Stimulated activated CD4-positive, alpha-beta T cell treated with anti-CD3 and anti-CD28 coated beads, Interleukin-15, amount 100 ng/mL, for 1 hour (primary cell): ENCODE measurements around the gene HTR4.

Experiments used
- DNase-seq, 2 donors: peaks; one replicate each; pipeline ENCODE4 v3.0.0-alpha.2; 2020; ENCODE audit warnings: low read depth in 1 of 2, low spot score in 1 of 2

HTR4 gene

DNA sequence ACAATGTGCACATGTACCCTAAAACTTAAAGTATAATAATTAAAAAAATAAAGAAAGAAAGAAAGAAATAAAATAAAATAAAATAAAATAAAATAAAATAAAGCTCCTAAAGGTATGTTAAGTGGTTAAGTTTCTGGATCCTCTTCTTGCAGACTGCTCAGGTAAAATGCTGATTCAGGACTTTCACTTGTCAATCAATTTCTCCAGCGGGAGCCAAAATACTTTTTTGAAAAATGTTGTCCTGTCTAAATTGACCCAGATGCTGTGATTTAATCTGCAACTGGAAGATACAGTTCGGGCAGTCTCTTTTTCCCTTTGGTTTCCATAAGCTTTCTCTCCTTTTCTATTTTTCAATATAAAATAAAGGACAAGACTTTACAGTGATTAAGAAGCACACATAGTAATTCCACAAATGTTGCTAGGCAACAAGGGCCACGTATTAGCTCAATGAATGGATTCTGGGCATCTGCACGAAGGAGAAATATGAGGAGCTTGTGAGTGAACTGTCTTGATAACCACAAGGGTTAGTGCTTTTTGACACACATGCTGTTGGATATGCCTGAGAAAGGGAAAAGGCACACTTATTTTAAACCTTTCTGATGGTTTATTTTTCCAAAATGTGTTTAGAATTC is 38.6 kb downstream of the HTR4 start:
- DNase-seq, result no peak

DNA sequence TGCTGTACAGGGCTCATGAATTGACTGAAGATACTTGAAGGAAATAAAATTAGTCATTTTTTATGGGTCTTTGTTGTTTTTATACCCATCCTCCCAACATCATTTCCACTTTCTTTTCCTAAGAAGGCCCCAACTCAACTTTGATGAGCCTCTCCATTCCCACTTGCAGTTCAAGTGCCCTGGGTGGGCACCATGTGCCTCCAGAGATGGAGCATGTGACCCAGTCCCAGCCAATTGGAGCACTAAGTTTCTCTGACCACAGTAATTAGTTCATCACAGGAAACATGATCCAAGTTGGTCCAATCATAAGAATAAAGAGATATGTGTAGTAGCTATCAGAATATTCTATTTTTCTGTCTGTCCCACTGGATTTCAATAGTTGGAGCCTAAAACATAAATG is 46.9 kb downstream of the HTR4 start:
- DNase-seq, result no peak

DNA sequence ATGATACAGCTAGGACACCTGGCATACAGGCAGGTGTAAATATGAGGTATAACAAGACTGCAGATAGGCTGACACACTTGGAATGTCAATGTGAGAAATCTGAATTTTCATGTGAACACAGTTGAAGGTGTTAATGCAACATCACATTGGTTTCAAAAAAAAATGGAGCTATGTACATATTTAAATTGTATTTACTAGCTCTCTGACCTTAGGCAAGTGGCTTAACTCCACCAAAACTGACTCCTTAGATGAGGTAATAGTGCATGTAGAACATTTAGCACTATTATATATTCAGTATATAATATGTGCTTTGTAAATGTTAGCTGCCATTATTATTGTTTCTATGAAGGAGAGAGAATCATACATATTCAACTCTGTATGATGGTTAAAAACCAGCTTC is 48.0 kb downstream of the HTR4 start:
- DNase-seq, result no peak

DNA sequence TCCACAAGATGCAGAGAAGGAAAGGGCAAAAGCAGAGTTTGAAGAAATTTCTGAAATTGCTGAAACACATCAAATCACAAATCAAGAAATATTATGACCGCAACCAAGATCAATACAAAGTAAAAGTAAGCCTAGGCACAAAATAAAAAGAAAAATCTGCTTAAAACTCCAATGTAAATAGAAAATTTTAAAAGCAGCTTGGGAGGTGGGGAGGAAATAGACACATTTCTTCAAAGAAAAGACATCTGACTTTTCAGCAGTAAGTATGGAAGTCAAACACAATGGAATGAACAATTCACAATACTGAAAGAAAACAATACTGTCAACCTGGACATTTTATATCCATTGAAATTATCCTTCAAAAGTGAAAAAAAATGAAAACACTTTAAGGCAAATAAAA is 55.1 kb downstream of the HTR4 start:
- DNase-seq, result no peak

DNA sequence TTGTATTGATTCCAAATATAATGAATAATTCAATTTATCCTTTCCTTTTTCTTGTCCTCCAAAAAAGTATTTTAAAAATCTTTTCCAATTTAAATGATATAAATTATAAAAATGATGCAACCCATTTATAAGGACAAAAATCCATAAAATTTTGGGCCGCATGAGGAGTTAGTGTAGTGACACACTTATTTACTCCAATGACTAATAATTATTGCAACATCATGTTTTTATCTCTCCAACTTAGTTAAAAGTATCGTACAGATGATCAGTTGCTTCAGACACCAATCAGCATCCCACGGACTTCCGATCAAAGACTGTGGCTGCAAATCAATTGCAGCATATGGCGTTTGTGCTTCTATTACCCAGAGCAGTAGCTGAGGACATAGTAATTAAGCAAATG is 58.6 kb downstream of the HTR4 start:
- no peak for DNase-seq

DNA sequence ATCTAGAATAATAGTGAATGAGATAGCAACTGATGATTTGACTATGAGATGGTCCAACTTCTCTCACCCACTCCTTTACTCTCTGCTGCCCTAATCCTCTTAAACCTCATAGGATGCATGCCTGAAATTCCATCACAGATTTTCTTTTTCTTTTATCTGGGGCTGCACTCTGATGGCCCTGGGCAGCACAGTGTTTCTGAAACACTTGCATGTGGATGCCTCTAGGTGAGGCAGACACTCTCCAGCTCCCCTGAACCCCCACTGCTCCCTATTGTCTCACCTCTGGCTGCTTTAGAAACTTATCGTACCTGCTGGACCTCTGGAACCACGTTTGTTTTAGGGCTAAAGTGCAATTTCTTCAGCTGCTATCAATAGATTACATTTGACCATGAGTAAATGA is 67.5 kb downstream of the HTR4 start:
- no peak for DNase-seq

DNA sequence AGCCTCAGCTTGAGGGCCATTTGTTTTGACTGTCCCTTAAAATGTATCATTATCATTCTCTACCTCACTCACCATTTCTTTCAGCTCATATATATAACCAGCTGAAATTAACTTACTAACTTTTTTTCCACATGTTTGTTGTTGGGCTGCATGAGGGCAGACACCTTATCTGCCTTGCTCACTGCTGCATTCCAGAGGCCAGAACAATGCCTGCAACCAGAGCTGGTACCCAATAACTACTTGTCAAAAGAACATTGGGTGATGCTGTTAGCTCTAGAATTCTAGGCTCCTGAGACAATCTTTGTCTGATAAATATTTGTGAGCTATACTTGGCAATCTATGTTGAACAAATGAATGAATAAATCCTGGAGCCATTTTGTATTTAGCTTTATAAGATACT is 68.3 kb downstream of the HTR4 start:
- DNase-seq, result no peak

DNA sequence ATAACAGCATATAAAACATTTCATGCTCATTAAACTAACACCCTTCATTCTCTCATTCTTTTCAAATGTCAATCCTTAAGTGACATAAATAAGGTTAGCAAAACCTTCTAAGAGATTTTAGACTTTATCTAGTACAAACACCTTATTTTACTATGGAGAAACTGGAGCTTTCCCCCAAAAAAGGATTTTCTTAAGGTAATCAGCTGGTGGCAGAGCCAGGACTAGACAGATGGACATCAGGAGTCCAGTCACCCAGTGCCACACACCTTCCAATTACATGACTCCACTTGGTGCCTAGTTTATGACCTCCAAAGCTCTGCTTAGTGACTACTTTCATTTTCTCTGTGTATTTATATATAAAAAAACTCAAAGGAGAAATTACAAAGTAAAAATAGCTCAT is 70.2 kb downstream of the HTR4 start:
- DNase-seq, result no peak

DNA sequence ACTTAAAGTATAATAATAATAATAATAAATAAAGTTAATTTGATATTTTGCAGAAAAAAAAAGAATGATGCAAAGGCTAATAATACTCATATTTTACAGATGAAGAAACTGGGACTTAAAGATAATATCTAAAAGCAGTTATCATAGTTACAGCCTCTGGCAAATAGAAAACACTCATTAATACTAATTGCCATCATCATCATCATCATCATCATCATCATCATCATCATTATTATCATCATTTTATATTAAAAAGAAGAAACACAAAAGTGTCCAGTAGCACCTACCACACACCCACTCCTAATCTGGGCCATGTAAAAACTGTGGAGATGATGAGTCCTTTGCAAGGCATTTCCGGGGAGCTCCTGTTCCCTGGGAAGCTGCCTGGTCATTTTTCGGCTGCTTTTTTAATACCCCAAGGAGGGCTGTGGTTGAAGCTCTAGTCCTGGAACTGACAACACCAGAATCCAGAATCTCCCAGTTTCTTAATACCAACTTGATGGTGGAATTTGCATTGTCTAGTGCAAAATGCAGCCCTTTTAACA is 70.8 kb downstream of the HTR4 start:
- no peak for DNase-seq

DNA sequence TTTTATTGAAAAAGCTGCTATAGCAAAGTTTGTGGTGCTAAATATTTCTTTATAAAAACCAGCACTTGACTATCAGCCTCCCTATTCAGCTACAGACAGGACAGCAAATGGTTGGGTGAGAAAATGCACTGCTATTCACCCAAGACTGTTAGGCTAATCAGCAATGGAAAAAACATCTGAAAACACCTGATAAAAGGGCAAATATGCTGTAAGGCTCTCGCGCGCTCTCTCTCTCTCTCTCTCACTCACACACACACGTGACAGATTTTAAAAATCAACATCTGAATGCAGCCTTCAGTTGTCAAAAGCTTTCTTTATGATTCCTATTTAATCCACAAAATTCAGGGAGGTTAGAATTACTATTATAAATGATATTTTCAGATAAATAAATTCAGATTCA is 80.2 kb downstream of the HTR4 start:
- DNase-seq, result no peak

DNA sequence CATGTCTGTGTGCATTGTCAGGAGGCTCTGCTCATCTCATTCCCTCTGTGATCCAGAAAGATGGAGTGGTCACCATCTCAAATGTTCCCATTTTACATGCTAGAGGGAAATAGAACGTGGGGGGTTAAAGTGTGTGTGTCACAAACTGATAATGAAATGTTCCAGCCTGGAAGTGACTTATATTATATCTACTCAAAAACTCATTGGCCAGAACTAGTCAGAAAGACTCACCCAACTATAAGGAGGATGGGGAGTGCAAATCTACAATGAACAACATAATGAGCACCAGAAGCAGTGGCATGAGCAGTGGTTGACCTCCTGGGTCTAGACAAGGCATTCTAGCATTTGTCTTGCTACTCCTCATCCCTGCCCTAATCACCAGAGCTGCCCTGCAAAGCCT is 81.0 kb downstream of the HTR4 start:
- DNase-seq, result no peak

DNA sequence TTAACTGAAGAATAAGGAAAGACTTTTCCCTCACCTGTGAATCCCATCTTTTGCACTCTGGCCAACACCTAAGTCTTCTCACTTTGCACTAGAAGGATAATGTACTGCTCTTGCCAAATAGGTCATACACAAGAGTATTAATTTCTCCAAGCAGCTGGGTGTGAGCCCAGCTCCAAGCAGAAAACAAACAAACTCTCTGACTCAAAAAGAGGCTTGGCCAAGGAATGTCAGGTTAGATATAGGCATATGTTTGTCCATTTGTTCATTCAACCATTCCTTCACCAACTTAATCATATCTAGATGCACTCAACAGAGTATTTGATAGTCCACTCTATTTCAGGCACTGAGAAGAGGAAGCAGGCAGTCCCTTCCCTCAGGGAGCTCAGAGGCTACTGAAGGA is 84.4 kb downstream of the HTR4 start:
- no peak for DNase-seq

DNA sequence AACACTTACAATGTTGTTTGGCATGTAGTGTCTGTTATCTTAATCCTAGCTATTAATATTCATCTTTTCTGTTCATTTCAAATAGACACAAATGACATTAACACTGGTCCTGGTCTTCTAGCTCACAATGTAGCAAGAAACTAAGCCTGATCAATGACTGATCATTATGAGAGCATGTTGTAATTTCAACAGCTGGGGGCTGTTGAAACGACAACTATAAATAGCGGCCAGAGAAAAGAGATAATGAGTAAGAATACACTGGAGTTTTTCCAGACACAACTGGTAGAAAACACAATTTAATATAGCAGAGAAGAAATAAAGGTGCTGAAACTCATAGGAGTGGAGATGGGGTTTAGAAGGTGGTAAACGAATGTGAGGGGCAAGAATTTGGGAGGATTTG is 89.2 kb downstream of the HTR4 start:
- no peak for DNase-seq

DNA sequence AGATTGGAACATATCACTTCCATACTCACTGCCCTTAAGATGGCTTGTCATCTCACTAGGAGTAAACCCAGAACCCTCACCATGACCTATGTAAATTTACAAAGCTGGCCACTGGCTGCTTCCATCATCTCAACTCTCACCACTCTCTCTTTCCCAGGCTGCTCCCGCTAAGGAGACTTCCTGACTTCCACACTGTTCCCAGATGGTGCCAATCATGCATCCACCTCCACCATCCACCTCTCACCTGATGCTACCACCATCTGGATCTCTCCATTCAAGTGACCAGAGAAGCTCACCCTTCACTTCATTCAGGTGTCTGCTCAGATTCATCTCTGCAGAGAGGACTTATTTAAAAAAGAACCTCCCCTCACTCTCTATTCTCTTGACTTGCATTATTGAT is 91.3 kb downstream of the HTR4 start:
- DNase-seq, result no peak

DNA sequence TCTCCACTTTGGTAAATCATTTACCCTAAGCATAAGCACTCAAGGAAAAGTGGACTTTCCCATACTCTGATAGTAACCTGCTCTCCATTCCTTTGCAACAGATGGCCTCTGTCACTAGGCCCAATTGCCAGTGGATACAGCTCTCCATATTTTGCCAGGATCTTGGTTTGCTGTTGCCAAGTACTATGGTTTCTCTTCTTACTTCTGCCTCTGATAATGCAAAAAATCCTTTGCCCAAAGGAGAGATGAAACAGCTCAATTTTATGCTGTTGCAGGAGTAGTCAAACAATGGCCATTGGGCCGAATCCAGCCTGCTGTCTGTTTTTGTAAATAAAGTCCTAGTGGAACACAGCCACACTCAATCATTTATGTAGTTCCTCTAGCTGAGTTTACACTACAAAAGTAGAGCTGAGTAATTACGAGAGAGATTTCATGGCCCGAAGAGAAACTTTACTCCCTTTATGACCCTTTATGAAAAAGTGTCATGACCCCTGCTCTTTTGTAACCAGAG is 92.5 kb downstream of the HTR4 start:
- no peak for DNase-seq

DNA sequence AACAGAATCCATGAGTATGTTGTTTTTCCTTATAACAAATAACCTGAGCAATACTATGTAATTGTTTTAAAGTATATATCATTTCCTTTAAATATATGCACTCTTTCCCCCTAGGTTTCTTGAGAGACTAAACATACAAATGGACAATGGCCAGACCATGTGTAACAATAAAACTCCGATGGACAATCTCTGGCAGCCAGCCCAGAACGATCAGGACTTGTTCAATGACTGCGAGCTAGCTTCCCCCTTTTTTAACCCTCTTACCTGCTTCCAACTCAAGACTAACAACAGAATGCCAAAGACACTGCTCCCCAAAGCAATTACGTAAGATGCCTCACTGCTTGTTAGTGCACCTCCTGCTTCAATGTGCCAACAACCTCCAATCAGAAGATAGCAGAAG is 94.9 kb downstream of the HTR4 start:
- DNase-seq, result no peak

DNA sequence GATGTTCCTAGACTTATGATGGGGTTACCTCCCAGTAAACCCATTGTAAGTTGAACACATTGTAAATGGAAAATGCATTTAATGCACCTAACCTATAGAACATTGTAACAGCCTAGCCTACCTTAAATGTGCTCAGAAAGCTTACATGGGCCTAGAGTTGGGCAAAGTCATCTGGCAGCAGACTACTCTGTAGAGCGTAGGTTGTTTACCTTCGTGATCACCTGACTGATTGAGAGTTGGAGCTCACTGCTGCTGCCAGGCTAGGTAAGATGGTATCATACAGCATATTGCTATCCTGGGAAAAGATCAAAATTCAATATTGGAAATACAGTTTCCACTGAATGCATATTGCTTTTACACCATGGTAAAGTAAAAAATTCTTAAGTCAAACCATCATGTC is 95.4 kb downstream of the HTR4 start:
- DNase-seq, result no peak

DNA sequence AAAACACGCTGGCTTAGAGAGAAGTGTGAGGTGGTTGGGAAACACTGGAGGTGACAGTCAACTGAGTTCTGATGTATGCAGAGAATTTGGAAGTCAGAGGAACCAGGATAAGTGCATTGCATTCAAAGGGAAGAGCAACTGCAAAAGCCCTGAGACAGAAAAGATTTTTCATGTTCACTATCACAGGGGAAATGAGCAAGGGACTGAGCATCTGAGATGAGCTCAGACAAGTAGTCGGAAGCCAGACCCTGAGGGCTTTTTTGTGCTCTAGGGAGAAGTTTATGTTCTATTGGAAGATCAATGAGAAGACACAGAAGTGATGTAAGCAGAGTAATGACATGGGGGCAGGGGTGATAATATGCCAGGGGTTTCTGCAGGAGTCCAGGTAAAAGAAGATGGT is 97.5 kb downstream of the HTR4 start:
- DNase-seq, result no peak

DNA sequence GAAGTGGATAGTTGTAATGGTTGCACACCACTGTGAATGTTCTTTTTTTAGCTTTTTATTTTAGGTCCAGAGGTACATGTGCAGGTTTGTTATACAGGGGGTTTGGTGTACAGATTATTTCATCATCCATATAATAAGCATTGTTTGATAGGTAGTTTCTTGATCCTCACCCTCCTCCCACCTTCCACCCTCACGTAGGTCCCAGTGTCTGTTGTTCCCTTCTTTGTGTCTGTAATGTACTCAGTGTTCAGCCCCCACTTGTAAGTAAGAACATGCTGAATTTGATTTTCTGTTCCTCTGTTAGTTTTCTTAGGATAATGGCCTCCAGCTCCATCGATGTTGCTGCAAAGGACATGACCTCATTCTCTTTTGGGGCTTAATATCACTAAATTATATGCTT is 99.7 kb downstream of the HTR4 start:
- DNase-seq, result no peak

DNA sequence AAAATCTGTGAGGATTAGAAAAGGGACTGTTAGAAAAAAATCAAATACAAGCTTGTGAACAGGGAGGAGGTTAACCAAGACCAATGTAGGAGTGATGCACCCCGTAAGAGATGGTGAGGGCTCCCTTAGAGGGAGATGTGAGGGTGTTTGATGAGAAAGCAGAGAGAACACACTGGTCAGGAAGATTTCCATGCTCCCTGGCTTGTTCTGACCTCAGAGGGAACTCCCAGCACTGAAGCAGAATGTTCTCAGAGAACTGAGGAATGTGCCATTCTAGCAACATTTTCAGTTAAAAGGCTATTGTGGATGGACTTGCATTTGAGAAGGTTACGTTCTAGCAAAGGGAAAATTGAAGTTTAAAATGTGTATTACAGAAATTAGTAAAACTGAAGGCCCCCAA is 110.6 kb downstream of the HTR4 start:
- no peak for DNase-seq

DNA sequence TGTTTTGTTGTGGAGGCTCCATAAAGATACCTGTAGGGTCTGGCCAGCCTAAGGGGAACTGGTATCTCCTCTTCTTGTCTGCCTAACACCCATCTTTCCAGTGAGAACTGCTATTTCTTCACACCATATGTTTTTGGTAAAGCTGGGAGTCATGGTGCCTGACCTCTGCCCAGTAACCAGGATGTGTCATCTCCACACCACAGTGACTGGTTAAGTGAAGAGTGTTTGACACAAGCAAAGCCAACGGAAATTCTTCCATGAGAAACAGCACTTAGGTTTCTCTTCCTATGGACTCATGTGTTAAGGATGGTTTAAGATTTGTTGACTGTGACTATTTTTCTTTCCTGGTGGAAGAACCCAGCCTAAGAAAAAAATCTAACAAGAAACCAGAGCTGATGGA is 111.5 kb downstream of the HTR4 start:
- no peak for DNase-seq

DNA sequence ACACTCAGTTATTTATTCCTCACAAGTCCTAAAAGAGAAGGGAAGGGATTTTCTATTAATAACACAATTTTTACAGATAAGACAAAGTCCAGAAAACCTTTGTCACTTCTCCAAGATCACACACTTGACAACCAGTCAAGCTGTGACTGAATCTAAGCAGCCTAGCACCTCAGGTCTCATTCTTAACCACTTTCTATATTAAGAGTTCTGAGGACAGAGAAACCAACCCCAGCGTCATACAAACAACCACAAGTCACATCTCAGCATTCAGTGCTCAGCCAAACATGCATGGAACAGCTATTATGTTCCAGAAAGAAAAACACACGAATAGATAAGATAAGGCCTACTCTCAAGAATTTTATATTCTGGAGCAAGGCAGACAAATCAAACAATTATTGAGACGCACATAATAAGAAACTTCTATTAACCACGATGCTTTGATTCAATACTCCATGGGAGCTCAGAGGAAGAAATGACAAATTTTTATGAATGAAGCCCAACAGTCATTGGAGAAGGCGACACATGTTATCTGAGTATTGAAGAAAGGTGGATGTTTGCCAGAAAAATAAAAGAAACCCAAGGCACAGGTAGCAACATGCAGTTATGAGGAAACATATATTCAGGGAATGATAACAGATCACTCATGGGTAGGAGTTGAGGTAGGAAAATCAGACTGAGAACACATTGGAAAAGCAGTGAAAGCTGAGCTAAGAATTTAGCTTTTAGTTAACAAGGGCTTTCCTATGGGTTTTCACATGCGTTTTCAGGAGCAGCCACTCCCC is 113.1 kb downstream of the HTR4 start:
- DNase-seq, result no peak

DNA sequence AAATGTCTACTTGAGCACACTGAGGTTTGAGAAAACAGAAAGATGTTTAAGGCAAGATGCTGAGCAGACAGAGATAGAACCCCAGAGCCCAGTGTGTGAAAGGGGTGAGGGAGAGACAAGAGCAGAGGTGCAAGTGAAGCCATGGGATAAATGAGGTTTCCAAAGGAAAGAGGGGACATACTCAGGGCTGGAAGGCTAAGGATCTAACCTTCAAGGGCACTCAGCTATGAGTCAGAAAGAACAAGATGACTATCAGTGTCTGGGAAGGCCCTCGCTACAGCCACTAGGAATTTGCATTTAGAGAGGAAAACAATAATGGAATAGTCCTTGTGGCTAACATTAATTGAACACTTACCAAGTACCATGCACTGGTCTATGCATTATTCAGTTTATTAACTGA is 113.7 kb downstream of the HTR4 start:
- no peak for DNase-seq
